ENCODE results near the gene SUPV3L1.
"Not testable (repeated sequence)": the region's sequence is repeated elsewhere in the genome, so short reads cannot be mapped to it uniquely, and the experiment has no call there.

Gene SUPV3L1

DNA sequence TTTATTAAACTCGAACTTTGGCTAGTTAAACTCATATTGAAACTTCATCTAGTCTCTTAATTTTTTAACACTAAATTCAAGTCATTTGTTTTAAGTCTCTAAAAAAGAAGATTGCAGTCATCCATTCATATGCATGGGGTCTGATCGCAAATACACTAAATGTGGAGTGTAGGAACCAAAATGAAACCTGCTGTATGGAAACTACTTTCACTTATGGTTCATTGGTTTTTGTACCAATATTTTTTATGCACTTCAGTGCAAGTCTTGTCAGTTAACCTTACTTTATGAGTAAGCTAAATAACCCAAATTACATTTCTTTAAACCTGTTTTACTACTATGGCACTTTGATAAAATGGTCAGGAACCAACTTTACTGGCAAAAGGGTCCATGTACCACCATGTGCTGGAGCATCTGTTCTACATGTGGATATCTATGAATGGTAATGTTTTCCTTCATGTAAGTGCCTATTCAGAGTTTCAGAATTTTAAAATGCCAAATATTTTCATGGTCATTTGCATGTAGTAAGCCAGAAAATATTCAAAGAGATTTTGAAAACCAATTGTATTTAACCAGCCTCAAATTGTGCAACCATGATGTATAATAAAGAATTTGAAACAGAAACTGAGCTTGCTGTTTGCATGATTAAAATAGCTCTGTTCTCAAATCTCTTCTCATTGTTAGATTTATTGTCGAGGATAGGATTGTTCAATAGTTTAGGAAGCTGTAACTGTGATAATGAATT, 7.6 kb upstream of the SUPV3L1 start:
- Histone ChIP-seq H3K4me2 (ENCODE audit: low read length) (no peak overlapping the region), H3K9ac (ENCODE audit: low read length) (no peak overlapping the region), H3K9me2 (ENCODE audit: low read depth, low read length) (no peaks in the 10 kb centered on the region), H3K4me3 (ENCODE audit: low read depth, low read length, poor library complexity, severe bottlenecking) (no peak overlapping the region), H3K79me2 (ENCODE audit: insufficient read depth, low read length) (no peaks in the 10 kb centered on the region; the same call in 1 of the 2 replicates), H3K27me3 (ENCODE audit: insufficient read depth, low read length) (no peaks in the 10 kb centered on the region), H3F3A (ENCODE audit: insufficient read depth, low read length) (no peaks in the 10 kb centered on the region; the same call in none of the 2 replicates), H3K36me3 (ENCODE audit: insufficient read depth, low read length) (peaks cover 34% of the 10 kb centered on the region; the same call in 1 of the 2 replicates), H4K20me1 (ENCODE audit: insufficient read depth, low read length) (no peaks in the 10 kb centered on the region), H2AFZ (ENCODE audit: low read length) (no peak overlapping the region), H3K9me3 (ENCODE audit: low read length) (no peaks in the 10 kb centered on the region), H3K27ac (ENCODE audit: low read depth, low read length, poor library complexity, severe bottlenecking) (no peak overlapping the region), H3K4me1 (ENCODE audit: insufficient read depth, low read length, severe bottlenecking) (no peaks in the 10 kb centered on the region)
- TF ChIP-seq, protein P1, sequence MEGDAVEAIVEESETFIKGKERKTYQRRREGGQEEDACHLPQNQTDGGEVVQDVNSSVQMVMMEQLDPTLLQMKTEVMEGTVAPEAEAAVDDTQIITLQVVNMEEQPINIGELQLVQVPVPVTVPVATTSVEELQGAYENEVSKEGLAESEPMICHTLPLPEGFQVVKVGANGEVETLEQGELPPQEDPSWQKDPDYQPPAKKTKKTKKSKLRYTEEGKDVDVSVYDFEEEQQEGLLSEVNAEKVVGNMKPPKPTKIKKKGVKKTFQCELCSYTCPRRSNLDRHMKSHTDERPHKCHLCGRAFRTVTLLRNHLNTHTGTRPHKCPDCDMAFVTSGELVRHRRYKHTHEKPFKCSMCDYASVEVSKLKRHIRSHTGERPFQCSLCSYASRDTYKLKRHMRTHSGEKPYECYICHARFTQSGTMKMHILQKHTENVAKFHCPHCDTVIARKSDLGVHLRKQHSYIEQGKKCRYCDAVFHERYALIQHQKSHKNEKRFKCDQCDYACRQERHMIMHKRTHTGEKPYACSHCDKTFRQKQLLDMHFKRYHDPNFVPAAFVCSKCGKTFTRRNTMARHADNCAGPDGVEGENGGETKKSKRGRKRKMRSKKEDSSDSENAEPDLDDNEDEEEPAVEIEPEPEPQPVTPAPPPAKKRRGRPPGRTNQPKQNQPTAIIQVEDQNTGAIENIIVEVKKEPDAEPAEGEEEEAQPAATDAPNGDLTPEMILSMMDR (IDR thresholded peaks at IDR 0.05; ENCODE audit: low read length) = no peak
- TF ChIP-seq EZH2 (IDR thresholded peaks at IDR 0.05; ENCODE audit: borderline replicate concordance, low read length) = no peak

DNA sequence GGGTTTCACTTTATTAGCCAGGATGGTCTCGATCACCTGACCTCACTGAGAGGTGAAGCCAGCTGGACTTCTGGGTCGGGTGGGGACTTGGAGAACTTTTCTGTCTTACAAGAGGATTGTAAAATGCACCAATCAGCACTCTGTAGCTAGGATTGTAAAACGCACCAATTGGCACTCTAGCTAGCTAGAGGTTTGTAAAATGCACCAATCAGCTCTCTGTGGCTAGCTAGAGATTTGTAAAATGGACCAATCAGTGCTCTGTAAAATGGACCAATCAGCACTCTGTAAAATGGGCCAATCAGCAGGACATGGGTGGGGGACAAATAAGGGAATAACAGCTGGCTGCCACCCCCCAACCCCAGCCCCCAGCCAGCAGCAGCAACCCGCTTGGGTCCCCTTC, 4.7 kb upstream of the SUPV3L1 start:
- not testable (repeated sequence) for H3K4me2 ChIP-seq (ENCODE audit: low read length); H3K4me1 ChIP-seq (ENCODE audit: insufficient read depth, low read length, severe bottlenecking); H3K9me3 ChIP-seq (ENCODE audit: low read length); H4K20me1 ChIP-seq (ENCODE audit: insufficient read depth, low read length); H2AFZ ChIP-seq (ENCODE audit: low read length); H3K79me2 ChIP-seq (ENCODE audit: insufficient read depth, low read length); H3K27me3 ChIP-seq (ENCODE audit: insufficient read depth, low read length); H3K9me2 ChIP-seq (ENCODE audit: low read depth, low read length); H3K4me3 ChIP-seq (ENCODE audit: low read depth, low read length, poor library complexity, severe bottlenecking); H3F3A ChIP-seq (ENCODE audit: insufficient read depth, low read length); H3K9ac ChIP-seq (ENCODE audit: low read length); H3K27ac ChIP-seq (ENCODE audit: low read depth, low read length, poor library complexity, severe bottlenecking)
- H3K36me3 ChIP-seq (ENCODE audit: insufficient read depth, low read length) = peaks cover 21% of the 10 kb centered on the region; the same call in 1 of the 2 replicates

DNA sequence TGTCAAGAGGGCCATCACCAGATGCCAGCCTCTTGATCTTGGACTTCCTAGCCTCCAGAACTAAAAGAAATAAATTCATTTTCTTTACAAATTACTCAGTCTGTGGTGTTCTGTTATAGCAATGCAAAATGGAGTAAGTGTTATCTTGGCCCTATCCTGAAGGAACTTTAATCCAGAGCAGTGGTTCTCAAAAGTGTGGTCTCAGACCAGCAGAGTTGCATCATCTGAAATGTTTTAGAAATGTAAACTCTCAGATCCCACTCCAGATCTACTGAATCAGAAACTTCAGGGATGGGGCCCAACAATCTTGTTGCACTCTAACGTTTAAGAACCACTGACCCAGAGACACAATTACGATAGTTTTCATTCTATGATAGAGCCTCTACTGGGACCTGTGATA, 3.2 kb upstream of the SUPV3L1 start:
- H3K9me2 ChIP-seq (ENCODE audit: low read depth, low read length) = no peaks in the 10 kb centered on the region
- no peaks in the 10 kb centered on the region for H4K20me1 ChIP-seq (ENCODE audit: insufficient read depth, low read length)
- no peaks in the 10 kb centered on the region for H3K9me3 ChIP-seq (ENCODE audit: low read length)
- H3K4me2 ChIP-seq (ENCODE audit: low read length) = no peak overlapping the region
- no peak overlapping the region for H3K4me3 ChIP-seq (ENCODE audit: low read depth, low read length, poor library complexity, severe bottlenecking)
- no peaks in the 10 kb centered on the region; the same call in 1 of the 2 replicates for H3F3A ChIP-seq (ENCODE audit: insufficient read depth, low read length)
- no peak overlapping the region for H3K27ac ChIP-seq (ENCODE audit: low read depth, low read length, poor library complexity, severe bottlenecking)
- H3K4me1 ChIP-seq (ENCODE audit: insufficient read depth, low read length, severe bottlenecking) = peaks cover 20% of the 10 kb centered on the region
- no peak overlapping the region for H2AFZ ChIP-seq (ENCODE audit: low read length)
- H3K27me3 ChIP-seq (ENCODE audit: insufficient read depth, low read length) = no peaks in the 10 kb centered on the region
- peaks cover 6% of the 10 kb centered on the region; the same call in 1 of the 2 replicates for H3K36me3 ChIP-seq (ENCODE audit: insufficient read depth, low read length)
- peaks cover 17% of the 10 kb centered on the region for H3K79me2 ChIP-seq (ENCODE audit: insufficient read depth, low read length)
- H3K9ac ChIP-seq (ENCODE audit: low read length) = no peak overlapping the region
- no peak for TF ChIP-seq EZH2 (IDR thresholded peaks at IDR 0.05; ENCODE audit: borderline replicate concordance, low read length)
- TF ChIP-seq, protein P1 (IDR thresholded peaks at IDR 0.05; ENCODE audit: low read length) = no peak
